WTC11 (cell line): ENCODE data around the gene C1D. TPM values are rescaled to one million over a fixed set of nuclear protein-coding genes. Genes with fewer than 3 reads are reported as not detected.

Experiments
- ATAC-seq: fragments of 200-7000 bp; cut with Tn5 transposase; 2 replicates; pipeline ENCODE4 v1.10.0; 2021; ENCODE audit warnings: mild to moderate bottlenecking, moderate library complexity
- CTCF ChIA-PET: fragments of 300-600 bp; sonication (Branson Sonifier 250); formaldehyde crosslinking; loops from one replicate; lab custom pipeline; 2021; ENCODE audit warnings: antibody characterized with exemption; lab: Charles Lee
- POLR2A ChIA-PET: fragments of 350-600 bp; sonication (Branson Sonifier 250); formaldehyde crosslinking; loops from one replicate; lab custom pipeline; 2021; ENCODE audit warnings: antibody characterized with exemption; lab: Charles Lee
- DNase-seq: peaks from one replicate; pipeline ENCODE4 v3.0.0; 2021; ENCODE audit warnings: low spot score
- H3K27ac Mint-ChIP-seq: 2 replicates; pipeline ENCODE4 v1.8.0; 2021; ENCODE audit warnings: mixed read lengths
- H3K27me3 Mint-ChIP-seq: 2 replicates; pipeline ENCODE4 v1.8.0; 2021; ENCODE audit warnings: low read depth, mild to moderate bottlenecking, moderate library complexity, mixed read lengths
- H3K36me3 Mint-ChIP-seq: 2 replicates; pipeline ENCODE4 v1.8.0; 2021; ENCODE audit warnings: mixed read lengths
- H3K4me1 Mint-ChIP-seq: 2 replicates; pipeline ENCODE4 v1.8.0; 2022; ENCODE audit warnings: mixed read lengths
- H3K4me3 Mint-ChIP-seq: 2 replicates; pipeline ENCODE4 v1.8.0; 2021; ENCODE audit warnings: mild to moderate bottlenecking, moderate library complexity, mixed read lengths
- H3K9me3 Mint-ChIP-seq: 2 replicates; pipeline ENCODE4 v1.8.0; 2021; ENCODE audit warnings: mixed read lengths
- IRF1 ChIP-seq: sonication (generic); formaldehyde crosslinking; IDR thresholded peaks from 2 replicates; pipeline ENCODE4 v1.8.0; 2023; ENCODE audit warnings: missing genetic modification reagents
- NR3C1 ChIP-seq: sonication (generic); formaldehyde crosslinking; conservative IDR thresholded peaks from 2 replicates; pipeline ENCODE4 v1.8.1; 2023; ENCODE audit warnings: low read depth, mild to moderate bottlenecking, missing genetic modification reagents
- total RNA-seq: library from RNA; stranded (reverse); gene quantifications from 3 replicates; pipeline ENCODE4 v1.2.3, GENCODE V29; 2021
- TF ChIP-seq, protein P1 (sequence below): sonication (generic); formaldehyde crosslinking; IDR thresholded peaks from 2 replicates; pipeline ENCODE4 v1.8.1; 2022; ENCODE audit warnings: mild to moderate bottlenecking, moderate library complexity, missing genetic modification reagents
- TF ChIP-seq, protein P2 (sequence below): sonication (generic); formaldehyde crosslinking; conservative IDR thresholded peaks from 2 replicates; pipeline ENCODE4 v1.8.1; 2023; ENCODE audit warnings: mild to moderate bottlenecking, low read depth, missing genetic modification reagents, moderate library complexity

C1D gene
- total RNA-seq, 1 experiment from 2014 or later: 21.0 TPM

- ATAC-seq: no peak
- CTCF ChIA-PET: no interaction called here
- POLR2A ChIA-PET: no interaction called here
- Mint-ChIP-seq H3K4me3 (no peak overlapping the region), H3K9me3 (peaks cover 19% of the 10 kb centered on the region), H3K27me3 (no peaks in the 10 kb centered on the region; the same call in 1 of the 2 replicates), H3K4me1 (no peaks in the 10 kb centered on the region), H3K36me3 (no peaks in the 10 kb centered on the region), H3K27ac (no peak overlapping the region)
- no peak for DNase-seq
- TF ChIP-seq, protein P1, sequence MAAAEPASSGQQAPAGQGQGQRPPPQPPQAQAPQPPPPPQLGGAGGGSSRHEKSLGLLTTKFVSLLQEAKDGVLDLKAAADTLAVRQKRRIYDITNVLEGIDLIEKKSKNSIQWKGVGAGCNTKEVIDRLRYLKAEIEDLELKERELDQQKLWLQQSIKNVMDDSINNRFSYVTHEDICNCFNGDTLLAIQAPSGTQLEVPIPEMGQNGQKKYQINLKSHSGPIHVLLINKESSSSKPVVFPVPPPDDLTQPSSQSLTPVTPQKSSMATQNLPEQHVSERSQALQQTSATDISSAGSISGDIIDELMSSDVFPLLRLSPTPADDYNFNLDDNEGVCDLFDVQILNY: no peak
- TF ChIP-seq IRF1 (no peak), NR3C1 (no peak)
- TF ChIP-seq, protein P2, sequence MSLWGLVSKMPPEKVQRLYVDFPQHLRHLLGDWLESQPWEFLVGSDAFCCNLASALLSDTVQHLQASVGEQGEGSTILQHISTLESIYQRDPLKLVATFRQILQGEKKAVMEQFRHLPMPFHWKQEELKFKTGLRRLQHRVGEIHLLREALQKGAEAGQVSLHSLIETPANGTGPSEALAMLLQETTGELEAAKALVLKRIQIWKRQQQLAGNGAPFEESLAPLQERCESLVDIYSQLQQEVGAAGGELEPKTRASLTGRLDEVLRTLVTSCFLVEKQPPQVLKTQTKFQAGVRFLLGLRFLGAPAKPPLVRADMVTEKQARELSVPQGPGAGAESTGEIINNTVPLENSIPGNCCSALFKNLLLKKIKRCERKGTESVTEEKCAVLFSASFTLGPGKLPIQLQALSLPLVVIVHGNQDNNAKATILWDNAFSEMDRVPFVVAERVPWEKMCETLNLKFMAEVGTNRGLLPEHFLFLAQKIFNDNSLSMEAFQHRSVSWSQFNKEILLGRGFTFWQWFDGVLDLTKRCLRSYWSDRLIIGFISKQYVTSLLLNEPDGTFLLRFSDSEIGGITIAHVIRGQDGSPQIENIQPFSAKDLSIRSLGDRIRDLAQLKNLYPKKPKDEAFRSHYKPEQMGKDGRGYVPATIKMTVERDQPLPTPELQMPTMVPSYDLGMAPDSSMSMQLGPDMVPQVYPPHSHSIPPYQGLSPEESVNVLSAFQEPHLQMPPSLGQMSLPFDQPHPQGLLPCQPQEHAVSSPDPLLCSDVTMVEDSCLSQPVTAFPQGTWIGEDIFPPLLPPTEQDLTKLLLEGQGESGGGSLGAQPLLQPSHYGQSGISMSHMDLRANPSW (CRISPR knock-in tag): no peak
Observed at GRCh38 chr2:67991456-67991855, 71.3 kb downstream of the C1D start.

Other genes starting within 250 kb of the C1D start
- 23.2 to 25.5 TPM (median 24.0 TPM) in 3 replicates for gene PNO1, start 94.9 kb upstream of the C1D start, total RNA-seq
- 53.7 to 61.4 TPM (median 54.3 TPM) in 3 replicates for gene PPP3R1, start 189.5 kb upstream of the C1D start, total RNA-seq